Measurements from ENCODE around the gene ELMO1.

The ELMO1 gene

DNA sequence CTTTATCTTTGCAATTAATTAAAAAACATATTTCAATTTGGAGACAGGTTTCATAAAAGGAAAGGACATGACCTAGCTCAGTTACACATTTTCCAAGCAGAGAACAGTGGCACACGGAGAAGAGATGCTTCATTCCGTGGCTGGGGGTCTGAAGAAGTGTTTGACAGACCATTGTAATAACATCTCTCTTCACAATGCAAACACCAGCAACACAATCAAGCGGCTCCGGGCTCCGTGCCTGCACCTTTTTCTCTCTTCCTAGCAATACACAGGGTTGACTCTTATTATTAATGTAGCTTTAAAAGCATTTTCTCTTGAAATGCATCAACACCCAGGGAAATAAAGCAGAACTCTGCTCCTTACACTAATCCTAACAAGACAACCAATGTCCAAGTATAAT lies 463.3 kb downstream of the ELMO1 start:
- Histone ChIP-seq H3K4me2 (ENCODE audit: insufficient read depth, low read length) (no peak overlapping the region), H3K4me1 (ENCODE audit: insufficient read depth, low read length) (peaks cover 23% of the 10 kb centered on the region)

DNA sequence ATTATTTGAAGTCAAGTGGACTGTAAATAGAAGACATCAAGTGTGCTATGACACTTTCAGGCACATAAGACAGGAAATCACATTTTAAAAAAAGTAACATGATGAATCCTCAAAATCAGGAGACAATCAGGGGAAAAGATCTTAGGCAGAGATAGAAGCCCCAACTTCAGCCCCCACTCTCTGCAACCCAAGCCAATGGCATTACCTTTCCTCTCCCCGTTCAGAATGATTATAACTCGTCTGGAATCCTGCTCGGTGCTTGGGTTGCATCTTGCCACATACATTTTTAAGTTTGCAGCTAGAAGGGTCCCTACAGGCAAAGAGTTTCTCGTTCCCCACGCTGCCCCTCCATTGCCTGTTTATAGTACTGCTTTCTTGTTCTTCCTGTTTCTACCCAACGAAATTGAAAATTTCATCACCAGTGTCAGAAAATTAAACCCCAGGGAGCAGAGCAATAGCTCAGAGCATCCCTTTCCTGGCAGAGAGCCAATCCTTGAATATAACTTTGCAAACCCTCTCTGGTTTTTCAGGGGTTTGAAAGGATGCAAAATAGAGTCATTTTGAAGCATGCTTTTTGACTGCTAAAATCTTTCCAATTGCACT lies 463.9 kb downstream of the ELMO1 start:
- peak; percentile 55; the same call in 2 of the 3 replicates for ATAC-seq (ENCODE audit: insufficient read depth, low read depth)
- no peak overlapping the region for H3K4me3 ChIP-seq (ENCODE audit: low read depth in 1 of 2, low read length in 2 of 2)

More for the DNA sequence above, 463.3 kb downstream of the ELMO1 start:
- H4K20me1 ChIP-seq (ENCODE audit: insufficient read depth, low read length), result peaks cover 3% of the 10 kb centered on the region; the same call in 1 of the 2 replicates
- H3K27ac ChIP-seq (ENCODE audit: low read length), result no peak overlapping the region; the same call in 1 of the 2 replicates
- no peaks in the 10 kb centered on the region for H3K36me3 ChIP-seq (ENCODE audit: insufficient read depth, low read length)
- ATAC-seq (ENCODE audit: insufficient read depth, low read depth) (no peak), DNase-seq (no peak)
- no peak overlapping the region for H2AFZ ChIP-seq (ENCODE audit: low read depth, low read length)
- no peaks in the 10 kb centered on the region for H3K27me3 ChIP-seq (ENCODE audit: insufficient read depth, low read length, poor library complexity)
- no peak overlapping the region for H3K9ac ChIP-seq (ENCODE audit: low read depth, low read length)
- H3K79me2 ChIP-seq (ENCODE audit: insufficient read depth, low read length), result no peaks in the 10 kb centered on the region
- H3K9me3 ChIP-seq (ENCODE audit: insufficient read depth, low read length, severe bottlenecking), result no peaks in the 10 kb centered on the region
- no peak overlapping the region for H3K4me3 ChIP-seq (ENCODE audit: low read depth in 1 of 2, low read length in 2 of 2)
- TF ChIP-seq EZH2 (IDR thresholded peaks at IDR 0.05; ENCODE audit: borderline replicate concordance, low read depth, low read length, severe bottlenecking), result no peak
- TF ChIP-seq, protein P1, sequence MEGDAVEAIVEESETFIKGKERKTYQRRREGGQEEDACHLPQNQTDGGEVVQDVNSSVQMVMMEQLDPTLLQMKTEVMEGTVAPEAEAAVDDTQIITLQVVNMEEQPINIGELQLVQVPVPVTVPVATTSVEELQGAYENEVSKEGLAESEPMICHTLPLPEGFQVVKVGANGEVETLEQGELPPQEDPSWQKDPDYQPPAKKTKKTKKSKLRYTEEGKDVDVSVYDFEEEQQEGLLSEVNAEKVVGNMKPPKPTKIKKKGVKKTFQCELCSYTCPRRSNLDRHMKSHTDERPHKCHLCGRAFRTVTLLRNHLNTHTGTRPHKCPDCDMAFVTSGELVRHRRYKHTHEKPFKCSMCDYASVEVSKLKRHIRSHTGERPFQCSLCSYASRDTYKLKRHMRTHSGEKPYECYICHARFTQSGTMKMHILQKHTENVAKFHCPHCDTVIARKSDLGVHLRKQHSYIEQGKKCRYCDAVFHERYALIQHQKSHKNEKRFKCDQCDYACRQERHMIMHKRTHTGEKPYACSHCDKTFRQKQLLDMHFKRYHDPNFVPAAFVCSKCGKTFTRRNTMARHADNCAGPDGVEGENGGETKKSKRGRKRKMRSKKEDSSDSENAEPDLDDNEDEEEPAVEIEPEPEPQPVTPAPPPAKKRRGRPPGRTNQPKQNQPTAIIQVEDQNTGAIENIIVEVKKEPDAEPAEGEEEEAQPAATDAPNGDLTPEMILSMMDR (IDR thresholded peaks at IDR 0.05; ENCODE audit: borderline replicate concordance, extremely low read depth, low read length, poor library complexity, severe bottlenecking), result no peak

DNA sequence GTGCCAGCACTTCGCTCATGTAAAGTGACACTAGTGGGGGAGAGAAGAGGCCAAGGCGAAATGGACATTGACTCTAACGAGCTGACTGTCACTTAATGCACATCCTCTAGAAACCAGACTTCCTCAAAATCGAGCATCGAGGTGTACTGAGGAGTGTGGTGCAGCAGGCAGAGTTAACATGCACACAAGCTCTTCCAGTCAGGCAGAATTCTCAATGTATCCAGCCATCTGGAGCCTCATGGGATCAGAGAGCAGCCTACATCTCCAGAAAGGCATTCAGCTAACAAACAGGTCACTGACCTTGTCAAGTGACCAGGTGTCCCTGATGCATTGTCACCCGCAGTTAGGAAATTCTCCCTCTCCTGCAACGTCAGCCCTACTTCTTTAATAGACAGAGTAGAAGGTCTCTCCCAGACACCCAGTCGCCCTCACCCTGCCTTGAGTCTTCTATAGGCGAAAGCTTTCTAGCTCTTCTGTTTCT lies 464.6 kb downstream of the ELMO1 start:
- Histone ChIP-seq H3K9ac (ENCODE audit: low read depth, low read length) (no peak overlapping the region), H3K27ac (ENCODE audit: low read length) (peak overlapping the region; percentile 36), H4K20me1 (ENCODE audit: insufficient read depth, low read length) (peaks cover 3% of the 10 kb centered on the region; the same call in 1 of the 2 replicates), H2AFZ (ENCODE audit: low read depth, low read length) (no peak overlapping the region), H3K36me3 (ENCODE audit: insufficient read depth, low read length) (no peaks in the 10 kb centered on the region), H3K4me2 (ENCODE audit: insufficient read depth, low read length) (no peak overlapping the region), H3K4me1 (ENCODE audit: insufficient read depth, low read length) (peaks cover 23% of the 10 kb centered on the region), H3K27me3 (ENCODE audit: insufficient read depth, low read length, poor library complexity) (no peaks in the 10 kb centered on the region), H3K9me3 (ENCODE audit: insufficient read depth, low read length, severe bottlenecking) (no peaks in the 10 kb centered on the region), H3K4me3 (ENCODE audit: low read depth in 1 of 2, low read length in 2 of 2) (no peak overlapping the region), H3K79me2 (ENCODE audit: insufficient read depth, low read length) (no peaks in the 10 kb centered on the region)
- ATAC-seq (ENCODE audit: insufficient read depth, low read depth) (no peak), DNase-seq (no peak)
- TF ChIP-seq, protein P1 (IDR thresholded peaks at IDR 0.05; ENCODE audit: borderline replicate concordance, extremely low read depth, low read length, poor library complexity, severe bottlenecking), result no peak
- TF ChIP-seq EZH2 (IDR thresholded peaks at IDR 0.05; ENCODE audit: borderline replicate concordance, low read depth, low read length, severe bottlenecking), result no peak

More for the DNA sequence above, 463.9 kb downstream of the ELMO1 start:
- Histone ChIP-seq H3K9ac (ENCODE audit: low read depth, low read length) (no peak overlapping the region), H3K36me3 (ENCODE audit: insufficient read depth, low read length) (no peaks in the 10 kb centered on the region), H3K79me2 (ENCODE audit: insufficient read depth, low read length) (no peaks in the 10 kb centered on the region), H3K27ac (ENCODE audit: low read length) (no peak overlapping the region), H3K4me2 (ENCODE audit: insufficient read depth, low read length) (no peak overlapping the region), H3K9me3 (ENCODE audit: insufficient read depth, low read length, severe bottlenecking) (no peaks in the 10 kb centered on the region), H4K20me1 (ENCODE audit: insufficient read depth, low read length) (peaks cover 3% of the 10 kb centered on the region; the same call in 1 of the 2 replicates), H2AFZ (ENCODE audit: low read depth, low read length) (no peak overlapping the region), H3K27me3 (ENCODE audit: insufficient read depth, low read length, poor library complexity) (no peaks in the 10 kb centered on the region), H3K4me1 (ENCODE audit: insufficient read depth, low read length) (peaks cover 23% of the 10 kb centered on the region)
- TF ChIP-seq EZH2 (IDR thresholded peaks at IDR 0.05; ENCODE audit: borderline replicate concordance, low read depth, low read length, severe bottlenecking), result no peak
- DNase-seq, result peak; percentile 11

DNA sequence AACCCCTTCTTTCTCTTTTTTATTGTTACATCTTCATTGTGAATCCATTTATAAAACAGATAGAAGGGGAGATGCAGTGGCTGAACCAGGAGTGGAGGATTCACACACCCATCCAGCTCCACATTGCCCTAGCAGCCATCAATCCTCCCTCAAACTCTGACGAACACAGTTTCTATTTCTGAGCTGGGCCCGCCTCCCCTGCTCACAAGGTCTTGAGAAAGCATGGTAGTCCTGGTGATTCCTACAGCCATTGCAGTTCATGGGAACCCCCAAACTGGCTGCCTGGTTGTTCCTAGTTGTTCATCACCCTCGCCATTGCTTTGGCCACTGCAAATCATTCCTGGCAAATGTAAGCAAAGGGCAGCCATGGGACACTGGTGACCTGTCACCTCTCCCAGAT lies 465.9 kb downstream of the ELMO1 start:
- ATAC-seq (ENCODE audit: insufficient read depth, low read depth), result no peak
- TF ChIP-seq, protein P1 (IDR thresholded peaks at IDR 0.05; ENCODE audit: borderline replicate concordance, extremely low read depth, low read length, poor library complexity, severe bottlenecking), result no peak
- no peak for TF ChIP-seq EZH2 (IDR thresholded peaks at IDR 0.05; ENCODE audit: borderline replicate concordance, low read depth, low read length, severe bottlenecking)

More for the DNA sequence above, 465.9 kb downstream of the ELMO1 start:
- Histone ChIP-seq H3K79me2 (ENCODE audit: insufficient read depth, low read length) (no peaks in the 10 kb centered on the region), H2AFZ (ENCODE audit: low read depth, low read length) (no peak overlapping the region), H3K9ac (ENCODE audit: low read depth, low read length) (no peak overlapping the region), H3K4me1 (ENCODE audit: insufficient read depth, low read length) (peaks cover 23% of the 10 kb centered on the region), H3K4me3 (ENCODE audit: low read depth in 1 of 2, low read length in 2 of 2) (no peak overlapping the region), H3K4me2 (ENCODE audit: insufficient read depth, low read length) (no peak overlapping the region), H3K27ac (ENCODE audit: low read length) (no peak overlapping the region), H3K27me3 (ENCODE audit: insufficient read depth, low read length, poor library complexity) (no peaks in the 10 kb centered on the region), H4K20me1 (ENCODE audit: insufficient read depth, low read length) (peaks cover 3% of the 10 kb centered on the region; the same call in 1 of the 2 replicates), H3K9me3 (ENCODE audit: insufficient read depth, low read length, severe bottlenecking) (no peaks in the 10 kb centered on the region), H3K36me3 (ENCODE audit: insufficient read depth, low read length) (no peaks in the 10 kb centered on the region)
- no peak for DNase-seq

All from DND-41 (cell line).